ENCODE measurements around the gene LDB3. TPM values are rescaled to one million over a fixed set of nuclear protein-coding genes. Genes with fewer than 3 reads are reported as not detected.
A peak's percentile ranks its signal among the peaks of the same experiment; 100 is the strongest.

Gene LDB3
- total and polyA plus RNA-seq, 9 of the 15 experiments (the other 6 are each of a cell fraction or from before 2014, with no cell fraction given): 0.03 TPM; not detected in 8

DNA sequence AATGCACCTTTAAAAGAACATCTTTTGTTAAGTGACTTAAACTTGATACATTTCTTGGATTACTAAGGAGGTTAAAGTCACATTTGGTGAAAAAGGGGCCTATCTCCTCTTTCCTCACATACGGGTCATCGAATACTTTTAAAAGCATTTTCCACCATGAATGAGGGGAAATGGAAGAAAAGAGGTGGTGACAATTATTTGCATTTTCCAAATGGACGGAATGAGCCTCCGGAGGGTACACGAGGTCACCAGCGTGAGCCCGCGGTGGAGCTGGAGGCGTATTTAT, 87.1 kb downstream of the LDB3 start (continued):
- TF ChIP-seq, protein P1, sequence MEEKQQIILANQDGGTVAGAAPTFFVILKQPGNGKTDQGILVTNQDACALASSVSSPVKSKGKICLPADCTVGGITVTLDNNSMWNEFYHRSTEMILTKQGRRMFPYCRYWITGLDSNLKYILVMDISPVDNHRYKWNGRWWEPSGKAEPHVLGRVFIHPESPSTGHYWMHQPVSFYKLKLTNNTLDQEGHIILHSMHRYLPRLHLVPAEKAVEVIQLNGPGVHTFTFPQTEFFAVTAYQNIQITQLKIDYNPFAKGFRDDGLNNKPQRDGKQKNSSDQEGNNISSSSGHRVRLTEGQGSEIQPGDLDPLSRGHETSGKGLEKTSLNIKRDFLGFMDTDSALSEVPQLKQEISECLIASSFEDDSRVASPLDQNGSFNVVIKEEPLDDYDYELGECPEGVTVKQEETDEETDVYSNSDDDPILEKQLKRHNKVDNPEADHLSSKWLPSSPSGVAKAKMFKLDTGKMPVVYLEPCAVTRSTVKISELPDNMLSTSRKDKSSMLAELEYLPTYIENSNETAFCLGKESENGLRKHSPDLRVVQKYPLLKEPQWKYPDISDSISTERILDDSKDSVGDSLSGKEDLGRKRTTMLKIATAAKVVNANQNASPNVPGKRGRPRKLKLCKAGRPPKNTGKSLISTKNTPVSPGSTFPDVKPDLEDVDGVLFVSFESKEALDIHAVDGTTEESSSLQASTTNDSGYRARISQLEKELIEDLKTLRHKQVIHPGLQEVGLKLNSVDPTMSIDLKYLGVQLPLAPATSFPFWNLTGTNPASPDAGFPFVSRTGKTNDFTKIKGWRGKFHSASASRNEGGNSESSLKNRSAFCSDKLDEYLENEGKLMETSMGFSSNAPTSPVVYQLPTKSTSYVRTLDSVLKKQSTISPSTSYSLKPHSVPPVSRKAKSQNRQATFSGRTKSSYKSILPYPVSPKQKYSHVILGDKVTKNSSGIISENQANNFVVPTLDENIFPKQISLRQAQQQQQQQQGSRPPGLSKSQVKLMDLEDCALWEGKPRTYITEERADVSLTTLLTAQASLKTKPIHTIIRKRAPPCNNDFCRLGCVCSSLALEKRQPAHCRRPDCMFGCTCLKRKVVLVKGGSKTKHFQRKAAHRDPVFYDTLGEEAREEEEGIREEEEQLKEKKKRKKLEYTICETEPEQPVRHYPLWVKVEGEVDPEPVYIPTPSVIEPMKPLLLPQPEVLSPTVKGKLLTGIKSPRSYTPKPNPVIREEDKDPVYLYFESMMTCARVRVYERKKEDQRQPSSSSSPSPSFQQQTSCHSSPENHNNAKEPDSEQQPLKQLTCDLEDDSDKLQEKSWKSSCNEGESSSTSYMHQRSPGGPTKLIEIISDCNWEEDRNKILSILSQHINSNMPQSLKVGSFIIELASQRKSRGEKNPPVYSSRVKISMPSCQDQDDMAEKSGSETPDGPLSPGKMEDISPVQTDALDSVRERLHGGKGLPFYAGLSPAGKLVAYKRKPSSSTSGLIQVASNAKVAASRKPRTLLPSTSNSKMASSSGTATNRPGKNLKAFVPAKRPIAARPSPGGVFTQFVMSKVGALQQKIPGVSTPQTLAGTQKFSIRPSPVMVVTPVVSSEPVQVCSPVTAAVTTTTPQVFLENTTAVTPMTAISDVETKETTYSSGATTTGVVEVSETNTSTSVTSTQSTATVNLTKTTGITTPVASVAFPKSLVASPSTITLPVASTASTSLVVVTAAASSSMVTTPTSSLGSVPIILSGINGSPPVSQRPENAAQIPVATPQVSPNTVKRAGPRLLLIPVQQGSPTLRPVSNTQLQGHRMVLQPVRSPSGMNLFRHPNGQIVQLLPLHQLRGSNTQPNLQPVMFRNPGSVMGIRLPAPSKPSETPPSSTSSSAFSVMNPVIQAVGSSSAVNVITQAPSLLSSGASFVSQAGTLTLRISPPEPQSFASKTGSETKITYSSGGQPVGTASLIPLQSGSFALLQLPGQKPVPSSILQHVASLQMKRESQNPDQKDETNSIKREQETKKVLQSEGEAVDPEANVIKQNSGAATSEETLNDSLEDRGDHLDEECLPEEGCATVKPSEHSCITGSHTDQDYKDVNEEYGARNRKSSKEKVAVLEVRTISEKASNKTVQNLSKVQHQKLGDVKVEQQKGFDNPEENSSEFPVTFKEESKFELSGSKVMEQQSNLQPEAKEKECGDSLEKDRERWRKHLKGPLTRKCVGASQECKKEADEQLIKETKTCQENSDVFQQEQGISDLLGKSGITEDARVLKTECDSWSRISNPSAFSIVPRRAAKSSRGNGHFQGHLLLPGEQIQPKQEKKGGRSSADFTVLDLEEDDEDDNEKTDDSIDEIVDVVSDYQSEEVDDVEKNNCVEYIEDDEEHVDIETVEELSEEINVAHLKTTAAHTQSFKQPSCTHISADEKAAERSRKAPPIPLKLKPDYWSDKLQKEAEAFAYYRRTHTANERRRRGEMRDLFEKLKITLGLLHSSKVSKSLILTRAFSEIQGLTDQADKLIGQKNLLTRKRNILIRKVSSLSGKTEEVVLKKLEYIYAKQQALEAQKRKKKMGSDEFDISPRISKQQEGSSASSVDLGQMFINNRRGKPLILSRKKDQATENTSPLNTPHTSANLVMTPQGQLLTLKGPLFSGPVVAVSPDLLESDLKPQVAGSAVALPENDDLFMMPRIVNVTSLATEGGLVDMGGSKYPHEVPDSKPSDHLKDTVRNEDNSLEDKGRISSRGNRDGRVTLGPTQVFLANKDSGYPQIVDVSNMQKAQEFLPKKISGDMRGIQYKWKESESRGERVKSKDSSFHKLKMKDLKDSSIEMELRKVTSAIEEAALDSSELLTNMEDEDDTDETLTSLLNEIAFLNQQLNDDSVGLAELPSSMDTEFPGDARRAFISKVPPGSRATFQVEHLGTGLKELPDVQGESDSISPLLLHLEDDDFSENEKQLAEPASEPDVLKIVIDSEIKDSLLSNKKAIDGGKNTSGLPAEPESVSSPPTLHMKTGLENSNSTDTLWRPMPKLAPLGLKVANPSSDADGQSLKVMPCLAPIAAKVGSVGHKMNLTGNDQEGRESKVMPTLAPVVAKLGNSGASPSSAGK (IDR thresholded peaks at IDR 0.05): peak; percentile 64
- TF ChIP-seq, protein P2, sequence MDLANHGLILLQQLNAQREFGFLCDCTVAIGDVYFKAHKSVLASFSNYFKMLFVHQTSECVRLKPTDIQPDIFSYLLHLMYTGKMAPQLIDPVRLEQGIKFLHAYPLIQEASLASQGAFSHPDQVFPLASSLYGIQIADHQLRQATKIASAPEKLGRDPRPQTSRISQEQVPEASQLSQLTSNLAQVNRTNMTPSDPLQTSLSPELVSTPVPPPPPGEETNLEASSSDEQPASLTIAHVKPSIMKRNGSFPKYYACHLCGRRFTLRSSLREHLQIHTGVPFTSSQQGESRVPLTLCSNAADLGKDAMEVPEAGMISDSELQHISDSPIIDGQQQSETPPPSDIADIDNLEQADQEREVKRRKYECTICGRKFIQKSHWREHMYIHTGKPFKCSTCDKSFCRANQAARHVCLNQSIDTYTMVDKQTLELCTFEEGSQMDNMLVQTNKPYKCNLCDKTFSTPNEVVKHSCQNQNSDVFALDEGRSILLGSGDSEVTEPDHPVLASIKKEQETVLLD (IDR thresholded peaks at IDR 0.05): no peak
- TF ChIP-seq RBBP5 (IDR thresholded peaks at IDR 0.05; ENCODE audit: borderline replicate concordance, insufficient read depth, low read length, poor library complexity, severe bottlenecking): no peak
- 0 out of 2 replicates have a peak, but pooled peaks have one; percentile 69 for TF ChIP-seq MEF2D (tag; conservative IDR thresholded peaks at IDR 0.05; ENCODE audit: low read depth)
- TF ChIP-seq NR2C1 (IDR thresholded peaks at IDR 0.05): 0 out of 2 replicates have a peak, but pooled peaks have one; percentile 32
- no peak for TF ChIP-seq NR2C1 (tag; IDR thresholded peaks at IDR 0.05)
- no peak for TF ChIP-seq ZNF224 (CRISPR knock-in tag; IDR thresholded peaks at IDR 0.05)
- no peak for TF ChIP-seq USF1 (CRISPR knock-in tag; IDR thresholded peaks at IDR 0.05)
- peak in 1 of 2 experiments; percentile 67 for TF ChIP-seq AFF1 (IDR thresholded peaks at IDR 0.05; ENCODE audit: low read depth in 1 of 2, partially characterized antibody in 2 of 2)
- no peak for TF ChIP-seq FOXK1 (CRISPR knock-in tag; IDR thresholded peaks at IDR 0.05; ENCODE audit: borderline replicate concordance)
- no peak for TF ChIP-seq ZKSCAN3 (CRISPR knock-in tag; IDR thresholded peaks at IDR 0.05)
